ENCODE results near the gene DUSP1. TPM values are rescaled to one million over a fixed set of nuclear protein-coding genes. Genes with fewer than 3 reads are reported as not detected.
A peak's percentile ranks its signal among the peaks of the same experiment; 100 is the strongest.

Gene DUSP1
- total RNA-seq, 1 experiment from 2014 or later = 522 TPM

DNA sequence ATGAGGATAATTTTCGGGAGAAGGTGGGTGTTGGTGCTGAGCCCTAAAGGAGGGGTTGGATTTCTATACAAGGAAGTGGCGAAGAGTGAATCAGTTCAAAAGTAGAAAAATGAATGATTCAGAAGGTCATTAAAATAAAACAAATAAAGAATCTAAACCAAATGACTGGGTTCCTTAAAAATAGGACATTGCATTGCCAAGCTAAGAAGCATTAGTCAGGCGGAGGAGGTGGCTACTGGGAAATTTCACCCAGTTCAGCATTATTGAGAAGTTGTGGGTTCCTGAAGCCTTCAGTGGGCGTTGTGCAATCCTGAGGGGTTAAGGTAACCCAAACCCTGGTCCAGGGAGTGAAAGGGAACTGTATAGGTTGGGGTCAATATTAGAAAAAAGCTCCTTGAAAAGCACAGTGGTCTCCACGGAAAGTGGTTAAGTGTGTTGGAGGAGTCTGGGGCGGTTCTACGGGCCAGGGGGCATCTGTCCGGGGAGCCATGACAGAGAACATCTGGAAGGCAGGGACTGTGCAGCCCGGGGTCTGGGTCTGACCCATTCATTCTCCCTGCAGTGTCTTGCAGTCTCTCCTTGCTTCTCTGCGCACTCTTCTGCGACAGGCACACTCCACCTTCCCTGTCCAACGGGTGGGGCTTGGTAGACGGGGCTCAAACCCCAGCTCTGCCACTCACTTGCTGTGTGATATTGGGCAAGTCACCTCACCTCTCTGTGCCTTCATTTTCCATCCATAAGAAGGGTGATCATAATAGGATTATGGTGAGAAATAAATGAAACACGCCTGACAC, 27.6 kb upstream of the DUSP1 start:
- Histone ChIP-seq H3K4me2 (ENCODE audit: low read length) (peak overlapping the region; percentile 76), H3K9ac (ENCODE audit: low read length) (peak overlapping the region; percentile 75), H3K9me3 (ENCODE audit: low read length) (no peaks in the 10 kb centered on the region), H3F3A (ENCODE audit: low read length, unreplicated experiment) (no peaks in the 10 kb centered on the region), H3K4me1 (ENCODE audit: insufficient read depth, low read length) (peaks cover 65% of the 10 kb centered on the region), H3K36me3 (ENCODE audit: low read depth, low read length) (no peaks in the 10 kb centered on the region), H3K79me2 (ENCODE audit: low read length) (no peaks in the 10 kb centered on the region), H3K27me3 (ENCODE audit: low read length) (no peaks in the 10 kb centered on the region), H2AFZ (ENCODE audit: low read length) (no peak overlapping the region), H3K9me2 (replicated peaks; ENCODE audit: low read length) (no peaks in the 10 kb centered on the region), H3K27ac (ENCODE audit: low read length) (peak overlapping the region; percentile 94), H4K20me1 (ENCODE audit: low read length) (no peaks in the 10 kb centered on the region), H3K4me3 (ENCODE audit: low read length) (no peak overlapping the region)
- ChIA-PET POLR2A (ENCODE audit: unreplicated experiment) (interaction anchor here (0.5 to 0.9 kb wide), 2 partner anchors 27 to 71 kb away, joined by 3 read pairs; no protein-coding TSS in a partner anchor), CTCF (interaction anchor here (1.9 kb wide), 1 partner anchor 27 kb away, joined by 4 read pairs; no protein-coding TSS in a partner anchor)
- peak; percentile 91 for DNase-seq
- ATAC-seq = peak; percentile 78
- intact Hi-C loops (cut with micrococcal nuclease) = loop anchor here (1.0 kb wide), 3 partner anchors 16 to 26 kb away; no protein-coding TSS in a partner anchor
- TF ChIP-seq EZH2phosphoT487 (IDR thresholded peaks at IDR 0.05; ENCODE audit: borderline replicate concordance, low read length) (no peak), EZH2 (IDR thresholded peaks at IDR 0.05; ENCODE audit: low read length, unreplicated experiment) (no peak)
- TF ChIP-seq, protein P1, sequence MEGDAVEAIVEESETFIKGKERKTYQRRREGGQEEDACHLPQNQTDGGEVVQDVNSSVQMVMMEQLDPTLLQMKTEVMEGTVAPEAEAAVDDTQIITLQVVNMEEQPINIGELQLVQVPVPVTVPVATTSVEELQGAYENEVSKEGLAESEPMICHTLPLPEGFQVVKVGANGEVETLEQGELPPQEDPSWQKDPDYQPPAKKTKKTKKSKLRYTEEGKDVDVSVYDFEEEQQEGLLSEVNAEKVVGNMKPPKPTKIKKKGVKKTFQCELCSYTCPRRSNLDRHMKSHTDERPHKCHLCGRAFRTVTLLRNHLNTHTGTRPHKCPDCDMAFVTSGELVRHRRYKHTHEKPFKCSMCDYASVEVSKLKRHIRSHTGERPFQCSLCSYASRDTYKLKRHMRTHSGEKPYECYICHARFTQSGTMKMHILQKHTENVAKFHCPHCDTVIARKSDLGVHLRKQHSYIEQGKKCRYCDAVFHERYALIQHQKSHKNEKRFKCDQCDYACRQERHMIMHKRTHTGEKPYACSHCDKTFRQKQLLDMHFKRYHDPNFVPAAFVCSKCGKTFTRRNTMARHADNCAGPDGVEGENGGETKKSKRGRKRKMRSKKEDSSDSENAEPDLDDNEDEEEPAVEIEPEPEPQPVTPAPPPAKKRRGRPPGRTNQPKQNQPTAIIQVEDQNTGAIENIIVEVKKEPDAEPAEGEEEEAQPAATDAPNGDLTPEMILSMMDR (conservative IDR thresholded peaks at IDR 0.05; ENCODE audit: low read depth, low read length) = no peak
- TSS peak; percentile 71 for BruUV-seq (replicated peaks)

DNA sequence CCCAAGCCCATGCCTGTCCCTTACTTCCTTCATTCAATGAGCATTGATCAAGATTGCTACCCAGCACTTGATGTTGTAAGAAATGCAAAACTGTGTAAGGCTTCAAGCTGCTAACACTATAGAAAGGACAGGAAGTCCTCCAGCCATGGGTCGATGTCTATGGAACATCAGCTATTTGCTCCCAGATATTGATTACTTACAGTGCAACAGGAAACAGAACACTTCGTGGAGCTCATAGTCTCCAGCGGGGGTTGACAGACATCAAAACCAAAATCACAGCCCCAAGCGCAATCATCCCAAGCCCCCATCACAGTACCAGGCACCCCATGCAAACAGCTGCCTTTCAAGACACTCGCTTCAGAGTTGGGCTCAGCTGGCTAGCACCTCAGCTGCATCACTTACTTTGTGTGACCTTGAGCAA, 26.8 kb upstream of the DUSP1 start:
- H3K4me2 ChIP-seq (ENCODE audit: low read length) = peak overlapping the region; percentile 76
- intact Hi-C loops (cut with micrococcal nuclease) = loop anchor here (1.0 kb wide), 3 partner anchors 15 to 25 kb away; no protein-coding TSS in a partner anchor
- H3K9me3 ChIP-seq (ENCODE audit: low read length) = no peaks in the 10 kb centered on the region
- no peaks in the 10 kb centered on the region for H3K79me2 ChIP-seq (ENCODE audit: low read length)
- no peak overlapping the region for H2AFZ ChIP-seq (ENCODE audit: low read length)
- H3K9ac ChIP-seq (ENCODE audit: low read length) = peak overlapping the region; percentile 74
- TSS peak; percentile 27 for BruUV-seq (replicated peaks)
- TF ChIP-seq, protein P1 (conservative IDR thresholded peaks at IDR 0.05; ENCODE audit: low read depth, low read length) = no peak
- no peak for TF ChIP-seq EZH2 (IDR thresholded peaks at IDR 0.05; ENCODE audit: low read length, unreplicated experiment)
- TF ChIP-seq EZH2phosphoT487 (IDR thresholded peaks at IDR 0.05; ENCODE audit: borderline replicate concordance, low read length) = no peak
- H3F3A ChIP-seq (ENCODE audit: low read length, unreplicated experiment) = no peaks in the 10 kb centered on the region
- ATAC-seq = peak; percentile 11; the same call in 1 of the 2 replicates
- POLR2A ChIA-PET (ENCODE audit: unreplicated experiment) = interaction anchor here (0.7 to 0.9 kb wide), 2 partner anchors 20 to 26 kb away, joined by 3 to 4 read pairs; no protein-coding TSS in a partner anchor
- H4K20me1 ChIP-seq (ENCODE audit: low read length) = no peaks in the 10 kb centered on the region
- DNase-seq = no peak
- H3K36me3 ChIP-seq (ENCODE audit: low read depth, low read length) = no peaks in the 10 kb centered on the region
- peak overlapping the region; percentile 50; the same call in 1 of the 2 replicates for H3K4me3 ChIP-seq (ENCODE audit: low read length)
- peaks cover 68% of the 10 kb centered on the region for H3K4me1 ChIP-seq (ENCODE audit: insufficient read depth, low read length)
- CTCF ChIA-PET = interaction anchor here (1.9 kb wide), 1 partner anchor 26 kb away, joined by 4 read pairs; no protein-coding TSS in a partner anchor
- peak overlapping the region; percentile 94 for H3K27ac ChIP-seq (ENCODE audit: low read length)
- no peaks in the 10 kb centered on the region for H3K9me2 ChIP-seq (replicated peaks; ENCODE audit: low read length)
- no peaks in the 10 kb centered on the region for H3K27me3 ChIP-seq (ENCODE audit: low read length)

All from PC-3 (cell line).